Stimulated activated CD4-positive, alpha-beta T cell treated with anti-CD3 and anti-CD28 coated beads, Interleukin-2, amount 100 ng/mL, for 24 hours (primary cell): Measurements from ENCODE around the gene LYST.

Source experiments
- DNase-seq, 2 donors: peaks; one replicate each; pipeline ENCODE4 v3.0.0-alpha.2; 2020

Gene LYST

DNA sequence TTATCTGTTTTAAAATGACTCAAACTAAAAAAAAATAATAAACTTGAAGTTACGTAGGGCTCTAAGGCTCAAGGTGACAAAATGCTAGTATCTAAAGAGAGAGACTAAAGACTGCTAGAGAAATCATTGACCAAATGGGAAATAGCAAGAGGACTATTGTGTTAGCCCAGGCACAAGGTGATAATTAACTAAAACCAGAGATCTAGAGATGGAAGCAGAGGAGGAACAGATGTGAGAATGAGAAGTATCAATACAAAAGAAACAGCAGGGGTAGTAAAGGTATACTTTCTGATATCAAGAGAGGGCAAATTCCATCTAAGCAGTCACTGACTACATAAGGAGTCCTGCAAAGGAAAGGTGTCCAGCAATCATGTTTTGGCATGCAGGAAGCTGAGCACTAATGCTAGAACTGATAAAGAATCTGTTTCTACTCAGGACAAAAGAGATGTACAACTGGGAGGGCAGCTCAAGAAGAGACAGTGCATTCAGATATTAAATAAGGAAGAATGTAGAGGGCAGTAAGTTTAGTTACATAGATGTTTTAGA lies 116.9 kb downstream of the LYST start:
- DNase-seq, result no peak

DNA sequence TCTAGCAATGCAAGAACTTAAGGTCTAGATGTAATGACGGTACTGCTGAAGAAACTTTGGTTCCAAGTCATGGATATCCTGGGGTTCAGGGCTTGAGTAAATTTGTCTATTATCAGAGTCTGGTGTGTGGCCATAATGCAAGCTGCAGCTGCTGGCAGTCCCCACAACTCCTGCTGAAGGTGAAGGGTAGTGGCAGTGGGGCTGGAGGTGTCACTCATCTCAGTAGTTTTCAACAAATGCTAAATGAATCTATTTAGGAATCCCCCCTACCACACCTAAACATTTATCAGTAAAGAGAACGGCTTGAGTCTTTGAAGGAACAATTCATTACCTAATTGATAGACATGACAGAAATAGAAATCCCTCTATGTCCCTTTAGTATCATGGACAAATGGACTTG lies 118.0 kb downstream of the LYST start:
- DNase-seq, result no peak

DNA sequence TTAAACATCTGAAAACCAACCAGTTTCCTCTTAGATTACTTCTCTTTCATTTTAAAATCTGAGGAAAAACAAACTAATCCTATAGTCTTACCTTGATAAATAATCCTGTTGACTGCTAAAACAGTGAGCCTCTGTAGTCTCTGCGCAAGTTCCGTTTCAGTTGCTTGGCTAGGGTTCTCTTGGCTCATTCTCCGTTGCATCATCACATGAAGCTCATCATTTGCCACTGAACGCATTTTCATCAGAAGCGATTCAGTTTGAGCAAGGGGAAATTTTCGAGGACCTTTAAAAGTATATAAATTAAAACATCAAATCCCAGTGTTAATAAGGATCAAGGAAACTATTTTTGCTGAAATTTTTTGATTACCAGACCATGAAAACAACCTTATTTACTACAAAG lies 120.5 kb downstream of the LYST start:
- no peak for DNase-seq

DNA sequence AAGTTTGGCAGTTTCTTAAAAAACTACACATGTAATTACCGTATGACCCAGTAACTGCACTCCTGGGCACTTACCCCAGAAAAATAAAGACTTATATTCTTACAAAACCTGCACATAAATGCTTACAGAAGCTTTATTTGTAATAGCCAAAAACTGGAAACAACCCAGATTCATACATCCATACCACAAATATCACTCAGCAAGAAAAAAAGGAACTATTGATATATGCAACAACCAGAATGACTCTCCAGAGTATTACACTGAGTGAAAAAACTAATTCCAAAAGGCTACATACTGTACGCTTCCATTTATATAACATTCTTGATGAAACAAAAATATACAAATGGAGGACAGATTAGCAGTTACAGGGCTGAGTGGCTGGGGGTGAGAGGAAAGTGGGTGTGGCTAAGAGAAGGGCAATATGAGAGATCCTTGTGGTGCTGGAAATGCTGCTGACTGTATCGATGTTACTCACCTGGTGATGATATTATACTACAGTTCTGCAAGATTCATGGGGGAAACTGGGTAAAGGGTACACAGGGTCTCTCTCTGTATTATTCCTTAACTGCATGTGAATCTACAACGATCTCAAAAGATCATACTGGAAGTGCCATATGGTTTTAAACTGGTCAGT lies 121.1 kb downstream of the LYST start:
- no peak for DNase-seq

- DNase-seq, result no peak
Observed at GRCh38 chr1:235742914-235743599, 123.6 kb downstream of the LYST start.

DNA sequence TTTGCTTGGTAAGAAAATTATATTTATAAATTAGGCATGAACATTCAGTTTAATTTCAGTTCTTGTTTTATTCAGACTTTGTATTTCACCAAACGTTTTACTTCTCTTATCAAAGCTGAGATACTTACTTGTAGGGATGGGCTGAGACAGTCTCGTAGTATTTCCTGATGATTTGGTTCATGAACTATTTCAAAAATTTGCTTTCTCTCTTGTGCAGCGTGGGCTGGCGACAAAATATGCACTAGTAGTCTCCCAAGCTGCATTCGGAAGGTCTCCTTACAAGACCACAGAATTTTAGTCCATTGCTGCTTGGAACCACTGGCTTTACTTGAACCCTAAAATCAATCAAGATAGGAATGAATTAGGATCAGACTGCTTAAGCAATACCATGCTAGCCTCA lies 125.4 kb downstream of the LYST start:
- no peak for DNase-seq

DNA sequence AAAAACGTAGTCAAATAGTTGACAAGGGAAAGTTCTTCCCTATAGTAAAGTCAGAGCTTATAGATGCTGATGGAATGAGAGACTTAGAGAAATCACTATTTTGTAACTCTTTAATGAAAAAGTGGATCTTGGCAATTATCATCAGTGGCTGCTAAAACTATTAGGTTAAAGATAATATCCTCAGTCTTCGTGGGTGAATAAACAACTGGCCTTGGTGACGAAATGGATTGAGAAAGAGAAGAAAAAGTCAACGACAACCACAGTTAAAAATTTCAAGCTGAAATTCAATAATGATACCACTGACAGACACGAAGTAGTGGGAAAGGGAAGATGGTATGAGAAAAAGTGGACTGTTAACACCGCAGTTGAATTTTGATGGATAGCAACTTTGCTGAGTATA lies 127.1 kb downstream of the LYST start:
- no peak for DNase-seq

DNA sequence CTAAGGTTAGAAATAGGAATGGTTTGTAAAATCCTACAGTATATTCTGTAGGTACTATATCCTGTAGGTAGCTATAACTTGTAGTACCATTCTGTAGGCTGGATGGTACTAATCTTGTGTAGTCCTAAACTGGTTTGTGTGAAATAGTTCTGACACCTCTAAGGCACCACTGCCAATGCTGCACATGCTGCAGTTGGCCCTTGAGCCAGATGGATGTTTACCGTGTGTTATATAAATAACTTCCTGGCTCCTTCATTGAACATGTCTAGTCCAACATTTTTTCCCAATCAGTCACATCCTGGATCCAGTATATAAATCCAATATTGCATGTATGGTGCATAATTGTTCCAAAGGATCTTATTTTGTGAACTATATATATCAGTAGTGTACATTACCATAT lies 127.6 kb downstream of the LYST start:
- DNase-seq, result no peak

DNA sequence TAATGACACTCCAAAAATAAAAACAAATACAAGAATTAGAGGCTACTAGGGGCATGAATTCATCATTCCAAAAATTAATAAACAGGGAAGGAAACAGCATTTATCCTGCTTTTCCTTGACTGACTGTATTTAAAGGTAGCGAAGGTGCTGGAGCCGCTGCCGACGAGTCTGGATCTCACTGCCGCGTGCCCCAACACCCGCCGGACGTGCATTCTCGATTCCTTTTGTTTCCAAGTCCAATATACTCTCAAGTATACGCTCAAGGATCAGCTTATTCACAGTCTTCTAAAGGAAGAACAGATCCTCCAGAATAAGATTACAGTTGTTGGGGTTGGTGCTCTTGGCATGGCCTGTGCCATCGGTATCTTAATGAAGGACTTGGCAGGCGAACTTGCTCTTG lies 129.0 kb downstream of the LYST start:
- no peak for DNase-seq

- DNase-seq, result no peak
Observed at GRCh38 chr1:235736263-235736662, 130.4 kb downstream of the LYST start.

DNA sequence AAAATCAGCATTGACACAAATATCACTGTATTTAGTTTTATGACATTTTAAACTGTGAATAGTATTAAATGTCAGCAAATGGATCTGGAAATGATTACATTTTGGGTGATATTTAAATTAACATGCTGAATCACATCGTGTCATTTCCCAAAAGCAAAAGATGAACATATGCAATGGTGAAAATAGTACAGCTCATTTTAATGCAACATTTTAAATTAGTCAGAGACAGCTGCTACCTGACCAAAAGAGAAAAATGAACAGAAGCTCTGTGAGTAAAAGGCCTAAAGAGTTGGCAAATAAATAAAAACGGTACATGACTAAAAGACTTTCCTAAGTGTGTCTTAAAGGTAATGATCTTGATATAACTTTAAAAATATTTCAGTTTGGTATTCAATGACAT lies 131.1 kb downstream of the LYST start:
- no peak for DNase-seq

- no peak for DNase-seq
Observed at GRCh38 chr1:235734335-235734734, 132.4 kb downstream of the LYST start.

DNA sequence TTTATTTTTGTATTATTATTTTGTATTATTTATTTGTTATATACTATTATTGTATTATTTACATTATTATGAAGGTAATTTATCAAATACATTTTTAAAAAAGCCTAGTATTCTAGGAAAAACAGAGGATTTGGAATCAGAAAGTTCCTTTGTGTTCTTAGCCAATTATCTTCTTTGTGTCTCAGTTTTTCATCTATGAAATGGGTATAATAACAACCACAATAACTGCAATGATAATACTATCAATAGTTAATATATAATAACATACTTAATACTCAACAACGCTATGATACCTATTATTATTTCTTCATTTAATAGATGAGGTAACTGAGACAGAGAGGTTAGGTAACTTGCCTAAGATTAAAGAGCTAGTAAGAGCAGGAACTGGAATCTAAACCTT lies 136.7 kb downstream of the LYST start:
- no peak for DNase-seq

- DNase-seq, result no peak
Observed at GRCh38 chr1:235726557-235726956, 140.1 kb downstream of the LYST start.

DNA sequence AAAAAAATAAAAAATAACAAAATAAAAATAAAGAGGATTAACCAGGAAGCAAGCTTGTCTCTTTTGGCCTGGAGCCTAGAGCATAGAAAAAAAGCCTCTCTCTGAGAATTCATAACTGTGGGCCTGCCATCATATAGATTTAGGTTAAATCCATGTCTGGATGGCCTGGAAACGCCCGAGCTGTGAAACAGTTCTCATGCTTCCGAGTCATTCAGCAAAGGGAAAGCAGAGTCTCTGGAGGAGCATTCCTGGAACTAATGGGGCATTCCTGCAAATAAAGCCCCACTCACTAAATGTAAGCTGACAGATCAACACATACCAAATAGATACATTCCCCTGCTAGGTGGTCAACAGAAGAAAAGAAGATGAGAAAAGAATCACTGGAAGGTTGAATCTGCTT lies 141.3 kb downstream of the LYST start:
- no peak for DNase-seq

DNA sequence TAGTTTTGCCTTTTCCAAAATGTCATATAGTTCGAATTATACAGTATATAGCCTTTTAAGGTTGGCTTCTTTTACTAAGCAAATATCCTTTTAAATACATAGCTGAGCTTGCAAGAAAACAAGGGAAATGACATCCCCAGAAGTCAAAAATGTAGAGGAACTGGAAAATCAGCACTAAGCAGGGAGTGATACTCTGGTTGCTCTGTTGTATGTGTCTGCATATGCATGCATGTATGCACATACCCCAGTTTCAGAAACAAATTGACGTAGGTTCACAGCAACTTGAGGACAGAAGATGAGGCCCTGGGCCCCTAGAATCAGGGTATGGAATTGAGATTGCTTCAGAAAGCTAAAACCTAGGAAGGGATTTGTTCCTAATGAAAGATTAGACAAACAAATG lies 142.0 kb downstream of the LYST start:
- no peak for DNase-seq

DNA sequence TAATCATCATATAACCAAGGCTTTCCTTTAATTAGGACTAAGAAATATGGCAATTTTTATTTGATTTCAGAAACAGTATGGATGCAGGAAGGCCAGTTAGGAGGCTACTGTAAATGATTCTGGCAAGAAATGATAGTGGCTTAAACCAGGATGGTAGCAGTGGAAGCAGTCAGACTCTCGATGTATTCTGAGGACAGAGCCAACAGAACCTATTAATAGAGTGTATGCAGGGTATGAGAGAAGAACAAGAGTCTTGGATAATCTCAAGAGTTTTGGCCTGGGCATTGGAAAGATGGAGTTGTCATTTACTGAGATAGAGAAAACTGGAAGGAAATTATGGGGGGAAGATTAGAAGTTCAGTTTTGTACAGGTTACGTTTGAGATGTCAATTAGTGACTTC lies 143.8 kb downstream of the LYST start:
- DNase-seq, result no peak

DNA sequence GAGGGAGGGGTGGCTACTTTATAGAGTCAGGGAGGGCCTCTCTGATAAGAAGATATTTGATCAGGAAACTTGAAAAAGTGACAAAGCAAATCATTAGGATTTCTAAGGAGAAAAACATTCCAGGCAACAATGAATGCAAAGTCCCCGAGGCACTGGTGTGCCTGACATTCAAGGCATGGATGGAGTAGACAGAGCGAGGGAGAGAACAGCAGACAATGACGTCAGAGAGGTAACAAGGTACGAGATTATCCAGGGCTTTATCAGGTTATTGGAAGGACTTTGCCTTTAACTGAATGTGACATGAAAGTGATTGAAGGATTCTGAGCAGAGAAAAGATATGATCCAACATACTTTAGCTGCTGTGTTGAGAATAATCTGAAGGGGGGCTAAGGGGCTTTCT lies 144.7 kb downstream of the LYST start:
- DNase-seq, result no peak

DNA sequence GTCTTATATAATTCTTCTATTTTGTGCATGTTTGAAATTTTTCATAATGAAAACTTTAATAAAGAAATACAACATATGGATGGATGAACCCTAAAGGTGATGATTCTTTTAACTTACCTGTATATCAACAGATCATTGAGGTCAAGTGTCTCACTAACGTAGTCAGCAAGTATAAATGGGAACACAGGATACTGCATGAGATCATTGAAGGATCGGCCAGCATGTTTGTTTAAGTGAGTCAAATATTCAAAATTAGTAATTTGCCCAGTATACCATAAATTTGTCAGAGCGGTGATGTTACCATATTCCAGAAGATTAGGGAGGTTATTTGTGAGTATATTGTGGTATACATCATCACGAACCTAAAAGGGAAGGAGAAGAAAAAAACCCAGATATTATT lies 146.2 kb downstream of the LYST start:
- no peak for DNase-seq

- no peak for DNase-seq
Observed at GRCh38 chr1:235714205-235714897, 152.4 kb downstream of the LYST start.

DNA sequence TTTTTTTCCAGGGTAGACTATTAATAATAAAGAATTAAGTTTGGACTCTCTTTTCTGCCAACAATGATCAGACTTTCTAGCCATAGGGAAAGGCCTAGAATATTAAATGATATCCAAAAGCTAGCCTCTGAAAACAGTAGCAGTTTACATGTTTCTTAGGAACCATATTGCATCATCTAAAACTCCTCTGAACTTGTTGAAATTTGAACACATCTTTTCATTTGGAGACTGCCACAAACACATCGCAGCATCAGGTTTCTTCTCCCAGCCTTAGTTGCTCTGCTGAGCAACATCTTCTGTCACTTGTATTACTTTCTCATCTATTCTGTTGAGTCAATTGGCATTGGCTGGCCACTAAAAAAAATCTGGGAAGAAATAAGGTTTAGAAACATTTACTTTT lies 153.9 kb downstream of the LYST start:
- DNase-seq, result no peak

DNA sequence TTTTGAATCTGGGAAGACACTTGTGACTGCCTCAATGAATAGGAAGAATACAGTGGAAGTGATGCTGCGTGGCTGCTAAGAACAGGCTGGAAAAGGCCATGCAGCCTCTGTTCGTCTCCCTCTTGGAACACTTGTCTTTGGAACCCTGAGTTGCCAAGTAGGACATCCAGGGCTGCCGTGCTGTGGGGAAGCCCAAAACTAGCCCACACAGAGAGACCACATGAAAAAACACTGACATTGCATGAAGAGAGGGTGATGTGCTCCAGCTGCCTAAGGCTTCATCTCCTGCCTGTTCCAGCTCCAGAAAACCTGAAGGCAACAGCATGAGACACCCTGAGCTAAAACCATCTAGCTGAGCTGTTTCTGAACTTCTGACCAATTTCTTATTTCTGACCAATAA lies 156.0 kb downstream of the LYST start:
- DNase-seq, result no peak

DNA sequence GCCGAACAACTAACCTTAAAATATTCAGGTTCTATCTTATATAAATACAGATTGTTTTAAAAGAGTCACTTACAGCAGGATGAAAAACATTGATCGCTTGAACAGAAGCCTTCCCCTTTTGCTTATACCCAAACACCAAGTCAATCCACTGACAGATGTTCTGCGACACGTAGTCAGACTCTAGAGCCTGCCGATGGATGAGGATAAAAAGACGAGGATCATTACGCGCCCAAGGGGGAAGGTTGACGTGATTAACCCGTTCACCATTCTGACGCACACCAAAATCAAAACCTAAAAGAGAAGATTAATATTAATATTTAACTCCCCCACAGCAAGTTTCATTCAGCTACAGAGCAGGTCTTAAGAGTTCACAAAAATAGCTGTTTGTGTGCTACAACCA lies 157.7 kb downstream of the LYST start:
- DNase-seq, result no peak

DNA sequence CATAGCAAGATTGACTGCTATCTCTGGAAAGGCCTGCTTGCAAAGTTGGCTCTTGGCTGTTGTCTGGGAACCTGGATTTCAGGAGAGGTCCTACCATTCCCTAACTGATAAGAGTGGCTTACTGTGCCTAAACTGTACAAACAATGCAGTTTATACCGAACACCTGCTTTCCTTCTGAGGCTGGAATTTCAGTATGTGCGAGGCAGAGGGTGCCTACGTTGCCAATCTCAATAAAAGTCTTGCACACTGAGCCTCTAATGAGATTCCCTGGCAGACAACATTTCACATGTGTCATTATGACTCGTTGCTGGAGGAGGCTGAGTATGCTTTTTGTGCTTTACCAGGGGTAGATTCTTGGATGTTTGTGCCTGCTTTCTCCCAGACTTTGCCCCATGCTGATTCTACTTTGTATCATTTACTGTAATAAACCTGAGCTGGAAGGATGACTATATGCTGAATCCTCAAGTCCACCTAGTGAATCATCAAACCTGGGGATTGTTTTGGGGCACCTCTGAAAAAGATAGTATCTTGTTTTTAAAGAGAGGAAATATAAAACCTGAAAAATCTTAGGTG lies 158.2 kb downstream of the LYST start:
- no peak for DNase-seq
